Heart left ventricle (tissue), 16 donors: ENCODE data around the gene OLFML2A. TPM values are rescaled to one million over a fixed set of nuclear protein-coding genes. Genes with fewer than 3 reads are reported as not detected.
"Not testable (repeated sequence)": the region's sequence is repeated elsewhere in the genome, so short reads cannot be mapped to it uniquely, and the experiment has no call there.

Source experiments
- ATAC-seq, 4 donors: fragments of 200-7000 bp; cut with Tn5 transposase; one replicate each; pipeline ENCODE4 v1.9.1; 2020 to 2022; ENCODE audit warnings: moderate library complexity in 4 of 4, mild to moderate bottlenecking in 3 of 4, moderate number of reproducible peaks in 1 of 4
- DNase-seq, 5 donors: peaks; one replicate each; pipeline ENCODE4 v3.0.0-alpha.2; 2020
- H3K27ac ChIP-seq, 12 donors: fragments of 200-600 bp; sonication (generic) in 4 of 12; one replicate each; pipeline versions ENCODE4 v1.5.0 to v1.8.0; 2016 to 2022; ENCODE audit warnings: mild to moderate bottlenecking in 2 of 12
- H3K27me3 ChIP-seq, 9 donors: fragments of 200-600 bp; sonication (generic) in 2 of 9; one replicate each; pipeline versions ENCODE4 v1.5.1 to v1.8.0; 2016 to 2022; ENCODE audit warnings: mild to moderate bottlenecking in 3 of 9
- H3K36me3 ChIP-seq, 9 donors: fragments of 200-600 bp; sonication (generic) in 2 of 9; one replicate each; pipeline versions ENCODE4 v1.5.0 to v1.8.0; 2018 to 2022; ENCODE audit warnings: mild to moderate bottlenecking in 2 of 9
- H3K4me1 ChIP-seq, 12 donors: fragments of 200-600 bp; sonication (generic) in 4 of 12; one replicate each; pipeline versions ENCODE4 v1.5.0 to v1.8.0; 2016 to 2022; ENCODE audit warnings: mild to moderate bottlenecking in 3 of 12
- H3K4me3 ChIP-seq, 12 donors: fragments of 200-600 bp; sonication (generic) in 4 of 12; one replicate each; pipeline versions ENCODE4 v1.5.0 to v1.8.0; 2017 to 2022; ENCODE audit warnings: mild to moderate bottlenecking in 9 of 12, moderate library complexity in 4 of 12
- H3K9me3 ChIP-seq, 12 donors: fragments of 200-600 bp; sonication (generic) in 4 of 12; one replicate each; pipeline versions ENCODE4 v1.5.0 to v1.8.0; 2016 to 2022; ENCODE audit warnings: mild to moderate bottlenecking in 1 of 12
- CTCF ChIP-seq, 12 donors: fragments of 200-600 bp; sonication (generic) in 4 of 12; IDR thresholded peaks; one replicate each; pipeline versions ENCODE4 v1.5.0 to v1.8.0; 2018 to 2022; ENCODE audit warnings: antibody characterized with exemption in 12 of 12, mild to moderate bottlenecking in 5 of 12
- POLR2A ChIP-seq, 2 donors: fragments of 450-650 bp; IDR thresholded peaks; one replicate each; pipeline ENCODE4 v1.6.1; 2017; ENCODE audit warnings: antibody characterized with exemption in 2 of 2, mild to moderate bottlenecking in 2 of 2, moderate library complexity in 2 of 2
- WGBS, 4 donors: extraction: QIAGEN DNeasy Blood & Tissue Kit in 2 of 4; methylation state at CpG; one replicate each; pipeline versions ENCODE4 v1.1.5 to v1.1.7; 2013 to 2018; 5-methylcytosine and 5-hydroxymethylcytosine counted together
- intact Hi-C, 10 donors: fragments of 100-400 bp; cut with DNase I; formaldehyde crosslinking; loops; one replicate each; pipeline versions ENCODE4 v1.11.1 to v1.14.2; 2022
- polyA plus RNA-seq, 2 donors: library from polyadenylated mRNA; stranded (reverse); fragments of 200-250 nt; gene quantifications; one replicate each; pipeline ENCODE4 v1.2.3, GENCODE V29; 2013
- total RNA-seq, 9 donors: library from RNA; depleted of rRNA in 2 of 9; stranded (reverse); fragments of >200 nt in 2 of 9; fragmentation: NEBNext Ultra II Directional in 3 of 9; extraction: Animal tissue kit (Norgen Biotek cat#: 25700) in 3 of 9; gene quantifications; one replicate each; pipeline versions ENCODE4 v1.1.0 to v1.2.4, GENCODE V29; 2016 to 2023
- donor health status: ischemic (EF 13 %, LVEDD 7.1; RV severe dilation, severe dysfunction).
- donor health status: healthy with polysubstance abuse.
- donor health status: DM: no; HTN: yes; CAD: no.
- donor health status: DM: no; HTN: no; CAD: no.
- donor health status: ischemic (EF 25% LVEDD 6.9; RV normal size, moderate dysfunction).
- donor health status: ischemic (EF 25% LVEDD 5.7; RV mildly dilated, moderate dysfunction).
- donor health status: healthy.
- donor health status: DM: yes; HTN: yes; CAD: no.
- donor health status: ischemic (EF 35%, LVEDD 5.7; RV mildly dilated, moderate dysfunction).
- donor health status: nonischemic (EF 11% LVEDD 7.7; RV severe dilation, severe dysfunction).
- donor health status: DM: yes; HTN: yes; CAD: no.
- donor health status: PGD.
- donor health status: ischemic (EF 29% LVEDD 5.4; RV normal size, mild dysfunction).
- donor health status: nonischemic (EF 23%, LVEDD 6.1; RV moderate dilation, normal function).

Gene OLFML2A
- total and polyA plus RNA-seq, 11 donors, result 8.5 to 71.1 (median 34.1) TPM

- TF ChIP-seq CTCF (IDR thresholded peaks at IDR 0.05) (no peak), POLR2A (IDR thresholded peaks at IDR 0.05) (no peak)
- Histone ChIP-seq H3K27ac (no peak overlapping the region), H3K4me1 (peaks cover 0 to 9% (median 0%) of the 10 kb centered on the region in 12 donors), H3K27me3 (no peaks in the 10 kb centered on the region), H3K4me3 (no peak overlapping the region), H3K9me3 (no peaks in the 10 kb centered on the region), H3K36me3 (peaks cover 0 to 5% (median 0%) of the 10 kb centered on the region in 9 donors)
- intact Hi-C loops, result no loop called here
- ATAC-seq (no peak), DNase-seq (no peak)
Observed at GRCh38 chr9:124735121-124735520, 41.8 kb upstream of the OLFML2A start.

- H3K27ac ChIP-seq, DNase-seq, ATAC-seq, intact Hi-C loops, H3K9me3 ChIP-seq, H3K4me3 ChIP-seq, H3K27me3 ChIP-seq, H3K4me1 ChIP-seq, H3K36me3 ChIP-seq: not testable (repeated sequence)
- 95 to 97% (median 96%) methylated on average over 7 of the region's 7 CpGs for WGBS, 4 donors
Observed at GRCh38 chr9:124738075-124738474, 38.9 kb upstream of the OLFML2A start.

GRCh38 chr9:124739360-124739759, 37.6 kb upstream of the OLFML2A start:
- H3K27me3 ChIP-seq, result no peaks in the 10 kb centered on the region
- intact Hi-C loops, result no loop called here
- no peak for ATAC-seq
- DNase-seq, result no peak
- H3K27ac ChIP-seq, result no peak overlapping the region
- H3K9me3 ChIP-seq, result no peaks in the 10 kb centered on the region
- no peaks in the 10 kb centered on the region for H3K36me3 ChIP-seq
- 86 to 98% (median 92%) methylated on average over 2 of the region's 2 CpGs for WGBS, 4 donors
- H3K4me3 ChIP-seq, result no peak overlapping the region
- peaks cover 0 to 8% (median 0%) of the 10 kb centered on the region in 12 donors for H3K4me1 ChIP-seq
- no peak for TF ChIP-seq POLR2A (IDR thresholded peaks at IDR 0.05)
- TF ChIP-seq CTCF (IDR thresholded peaks at IDR 0.05), result no peak

- H3K27ac ChIP-seq, result no peak overlapping the region
- intact Hi-C loops, result no loop called here
- no peaks in the 10 kb centered on the region for H3K9me3 ChIP-seq
- H3K4me1 ChIP-seq, result peaks cover 0 to 4% (median 0%) of the 10 kb centered on the region in 12 donors
- H3K4me3 ChIP-seq, result no peak overlapping the region
- WGBS, 4 donors, result 85 to 88% (median 86%) methylated on average over 4 of the region's 4 CpGs
- DNase-seq (no peak), ATAC-seq (no peak)
- TF ChIP-seq POLR2A (IDR thresholded peaks at IDR 0.05) (no peak), CTCF (IDR thresholded peaks at IDR 0.05) (no peak)
- H3K27me3 ChIP-seq, result no peaks in the 10 kb centered on the region
- H3K36me3 ChIP-seq, result no peaks in the 10 kb centered on the region
Observed at GRCh38 chr9:124741149-124741548, 35.8 kb upstream of the OLFML2A start.

- H3K4me3 ChIP-seq, result no peak overlapping the region
- H3K36me3 ChIP-seq, result no peaks in the 10 kb centered on the region
- H3K4me1 ChIP-seq, result peaks cover 0 to 4% (median 0%) of the 10 kb centered on the region in 12 donors
- H3K27me3 ChIP-seq, result no peaks in the 10 kb centered on the region
- WGBS, 4 donors, result 50 to 67% (median 57%) methylated on average over 4 of the region's 4 CpGs
- no peaks in the 10 kb centered on the region for H3K9me3 ChIP-seq
- intact Hi-C loops, result no loop called here
- ATAC-seq (no peak), DNase-seq (no peak)
- TF ChIP-seq POLR2A (IDR thresholded peaks at IDR 0.05), result no peak
- no peak for TF ChIP-seq CTCF (IDR thresholded peaks at IDR 0.05)
- no peak overlapping the region for H3K27ac ChIP-seq
Observed at GRCh38 chr9:124741662-124742061, 35.3 kb upstream of the OLFML2A start.
